NCI-H1105 treated with DMSO at 0.1 percent for 48 hours (cell line): ENCODE results near the gene DGKI.
"Not testable (repeated sequence)": the region's sequence is repeated elsewhere in the genome, so short reads cannot be mapped to it uniquely, and the experiment has no call there.

ENCODE experiments used
- DNase-seq: peaks from one replicate; lab custom pipeline; 2025; lab: John Stamatoyannopoulos, UW

Gene DGKI

GRCh38 chr7:137734221-137734620 is 112.6 kb downstream of the DGKI start:
- no peak for DNase-seq

GRCh38 chr7:137732168-137732567 is 114.6 kb downstream of the DGKI start:
- DNase-seq = no peak

- no peak for DNase-seq
Measured at GRCh38 chr7:137731436-137731835, 115.3 kb downstream of the DGKI start.

GRCh38 chr7:137728426-137728825 is 118.3 kb downstream of the DGKI start:
- no peak for DNase-seq

- DNase-seq = no peak
Measured at GRCh38 chr7:137727413-137727812, 119.4 kb downstream of the DGKI start.

GRCh38 chr7:137718355-137718754 is 128.4 kb downstream of the DGKI start:
- DNase-seq = no peak

GRCh38 chr7:137717811-137718271 is 128.9 kb downstream of the DGKI start:
- no peak for DNase-seq

GRCh38 chr7:137717045-137717444 is 129.7 kb downstream of the DGKI start:
- DNase-seq = no peak

GRCh38 chr7:137716061-137716460 is 130.7 kb downstream of the DGKI start:
- DNase-seq = no peak

GRCh38 chr7:137715533-137715932 is 131.2 kb downstream of the DGKI start:
- DNase-seq = no peak

- DNase-seq = no peak
Measured at GRCh38 chr7:137715121-137715520, 131.7 kb downstream of the DGKI start.

- DNase-seq = not testable (repeated sequence)
Measured at GRCh38 chr7:137706330-137706729, 140.4 kb downstream of the DGKI start.

- no peak for DNase-seq
Measured at GRCh38 chr7:137704723-137705122, 142.1 kb downstream of the DGKI start.

GRCh38 chr7:137703291-137704010 is 143.3 kb downstream of the DGKI start:
- no peak for DNase-seq

- DNase-seq = no peak
Measured at GRCh38 chr7:137696988-137697387, 149.8 kb downstream of the DGKI start.

GRCh38 chr7:137696376-137696775 is 150.4 kb downstream of the DGKI start:
- no peak for DNase-seq

GRCh38 chr7:137695942-137696341 is 150.8 kb downstream of the DGKI start:
- DNase-seq = no peak

- no peak for DNase-seq
Measured at GRCh38 chr7:137695494-137695893, 151.3 kb downstream of the DGKI start.

GRCh38 chr7:137694405-137694804 is 152.4 kb downstream of the DGKI start:
- no peak for DNase-seq

GRCh38 chr7:137692399-137692798 is 154.4 kb downstream of the DGKI start:
- DNase-seq = no peak

GRCh38 chr7:137691566-137691965 is 155.2 kb downstream of the DGKI start:
- no peak for DNase-seq

- DNase-seq = no peak
Measured at GRCh38 chr7:137690635-137691034, 156.1 kb downstream of the DGKI start.

- DNase-seq = no peak
Measured at GRCh38 chr7:137689761-137690160, 157.0 kb downstream of the DGKI start.
